HG03045 (cell line): ENCODE results near the gene CRYBB1.

Experiments used
- ATAC-seq: cut with Tn5 transposase; IDR thresholded peaks from one replicate; pipeline ENCODE4 v1.9.1; 2021; ENCODE audit warnings: mild to moderate bottlenecking, moderate library complexity; ENCODE audit not compliant: unreplicated experiment

Gene CRYBB1

DNA sequence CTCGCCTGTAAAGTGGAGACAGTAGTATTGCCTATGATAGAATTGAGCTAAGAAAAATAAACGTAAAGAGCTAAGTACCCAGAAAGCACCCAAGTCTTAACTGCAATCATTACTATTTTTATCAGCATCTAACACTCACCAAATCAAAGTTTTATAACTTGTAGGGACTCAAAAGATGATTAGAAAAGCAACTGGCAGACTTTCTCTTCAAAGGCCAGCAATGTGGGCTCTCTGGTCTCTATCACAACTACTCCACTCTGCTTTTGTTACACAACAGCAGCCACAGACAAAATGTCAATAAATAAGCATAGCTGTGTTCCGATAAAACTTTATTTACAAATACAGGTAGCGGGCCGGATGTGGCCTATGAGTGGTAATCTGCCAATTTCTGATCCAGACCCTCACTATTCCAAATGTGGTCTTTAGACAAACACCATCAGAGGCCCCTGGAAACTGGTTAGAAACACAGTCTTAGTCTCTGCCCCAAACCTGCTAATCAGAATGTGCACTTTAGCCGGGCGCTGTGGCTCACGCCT is 36.1 kb downstream of the CRYBB1 start:
- no peak for ATAC-seq

DNA sequence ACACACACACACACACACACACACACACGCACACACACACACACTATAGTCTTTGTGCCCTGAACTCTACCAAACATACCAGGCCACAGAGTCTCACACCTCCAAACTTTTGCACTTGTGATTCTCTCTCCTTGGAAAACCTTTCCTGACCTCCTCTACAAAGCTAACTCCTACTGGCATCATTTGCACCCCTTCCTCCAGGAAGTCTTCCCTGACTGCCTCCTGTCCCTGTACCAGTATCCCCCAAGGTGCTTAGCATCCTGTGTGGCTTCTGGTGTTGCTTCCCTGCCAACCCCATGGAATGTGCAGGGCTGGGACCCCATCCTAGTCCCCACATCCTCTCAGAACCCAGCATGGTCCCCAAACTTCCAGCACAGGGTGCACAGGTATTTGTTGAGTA is 36.8 kb downstream of the CRYBB1 start:
- no peak for ATAC-seq

DNA sequence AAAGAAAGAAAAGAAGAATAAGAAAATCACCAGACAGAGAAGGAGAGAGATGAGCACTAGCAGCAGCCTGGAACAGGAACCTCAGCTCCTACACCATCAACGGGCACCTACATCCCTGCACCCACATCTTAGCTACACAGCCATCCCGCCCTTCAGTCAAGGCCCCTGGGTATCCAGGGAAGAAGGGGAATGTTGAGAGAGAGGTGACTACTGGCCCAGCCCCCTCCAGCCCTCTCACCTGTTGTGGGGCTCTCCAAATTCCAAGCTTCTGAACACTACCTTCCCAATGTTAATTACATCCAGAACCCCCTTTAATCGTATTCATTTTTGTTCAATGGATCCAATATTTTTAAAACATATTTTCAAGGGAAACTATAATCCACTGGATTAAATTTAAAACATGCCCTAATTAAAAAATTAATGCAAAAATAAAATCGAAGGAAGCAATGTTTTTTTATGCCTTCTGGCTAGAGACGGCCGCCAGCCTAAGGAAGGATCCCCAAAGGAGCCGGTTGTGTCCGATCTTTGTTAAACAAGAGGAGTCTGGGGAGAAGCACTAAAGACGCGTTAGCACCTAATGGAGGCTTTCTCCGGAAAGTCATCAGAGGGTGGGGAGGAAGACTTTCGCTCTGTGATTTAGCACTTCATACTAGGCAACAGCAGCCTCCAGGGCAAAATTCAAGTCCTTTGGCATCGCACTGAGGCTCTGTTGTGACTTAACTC is 37.4 kb downstream of the CRYBB1 start:
- no peak for ATAC-seq

DNA sequence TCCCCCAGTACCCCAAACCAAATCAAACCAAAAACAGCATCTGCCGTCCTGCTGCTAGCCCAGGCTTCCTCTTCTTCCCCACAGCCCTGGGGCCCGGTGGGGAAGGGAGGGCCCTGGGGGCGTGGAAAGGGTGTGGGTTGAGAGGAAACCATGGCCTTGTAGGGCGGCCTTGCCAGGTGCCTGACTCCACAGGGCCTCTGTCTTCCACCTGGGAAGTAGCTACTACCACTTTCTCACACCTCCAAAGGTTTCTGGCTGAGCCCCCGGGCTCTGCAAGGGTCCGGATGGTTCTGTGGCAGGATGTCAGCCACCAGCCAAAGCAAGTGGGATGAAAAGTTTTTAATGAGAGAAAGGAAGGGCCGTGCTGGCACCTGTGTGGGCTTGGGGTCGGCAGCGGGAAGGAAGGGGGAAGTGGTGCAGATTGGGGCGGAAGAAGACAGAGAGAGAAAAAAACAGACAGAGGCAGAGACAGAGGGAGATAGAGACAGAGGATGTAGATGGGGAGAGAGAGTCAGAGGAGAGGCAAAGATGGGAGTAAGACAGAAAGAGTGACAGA is 38.4 kb downstream of the CRYBB1 start:
- ATAC-seq, result no peak

DNA sequence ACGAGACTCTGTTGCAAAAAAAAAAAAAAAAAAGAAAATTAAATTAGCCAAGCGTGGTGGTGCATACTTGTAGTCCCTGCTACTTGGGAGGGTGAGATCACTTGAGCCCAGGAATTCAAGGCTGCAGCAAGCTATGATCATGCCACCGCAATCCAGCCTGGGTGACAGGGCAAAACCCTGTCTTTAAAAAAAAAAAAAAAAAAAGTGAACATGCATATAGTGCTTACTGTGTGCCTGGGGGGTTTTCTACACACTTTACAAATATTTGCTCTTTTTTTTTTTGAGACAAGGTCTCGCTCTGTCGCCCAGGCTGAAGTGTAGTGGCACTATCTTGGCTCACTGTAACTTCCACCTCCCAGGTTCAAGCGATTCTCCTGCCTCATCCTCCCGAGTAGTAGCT is 40.7 kb downstream of the CRYBB1 start:
- ATAC-seq, result no peak

DNA sequence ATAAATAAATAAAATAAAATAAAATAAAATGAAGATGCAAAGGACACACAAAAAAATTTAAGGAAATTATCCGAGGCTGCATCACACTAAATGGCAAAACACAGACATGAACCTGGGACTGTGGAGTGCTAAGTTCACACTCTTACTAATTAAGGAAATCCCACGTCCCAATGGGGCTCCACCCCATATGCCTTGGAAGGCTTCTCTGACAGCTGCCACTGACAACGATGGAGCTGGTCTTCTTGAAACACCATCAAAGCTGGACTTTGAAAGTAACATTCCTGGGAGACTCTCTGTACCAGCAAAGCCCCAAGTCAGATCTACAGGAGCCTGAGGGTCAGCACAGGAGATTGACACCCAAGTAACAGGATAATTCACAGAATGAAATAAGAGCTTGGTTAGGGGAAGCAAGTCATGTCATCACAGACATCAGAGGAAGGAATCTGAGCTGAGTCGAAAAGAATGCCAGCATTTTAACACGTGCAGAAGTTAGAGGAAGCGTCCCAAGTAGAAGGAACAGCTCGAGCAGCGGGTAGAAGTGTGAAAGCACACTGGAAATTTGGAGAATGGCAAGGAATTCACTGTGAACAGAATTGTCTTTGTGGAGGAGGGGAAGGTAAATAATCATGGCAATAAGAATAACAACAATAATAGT is 41.7 kb downstream of the CRYBB1 start:
- no peak for ATAC-seq

DNA sequence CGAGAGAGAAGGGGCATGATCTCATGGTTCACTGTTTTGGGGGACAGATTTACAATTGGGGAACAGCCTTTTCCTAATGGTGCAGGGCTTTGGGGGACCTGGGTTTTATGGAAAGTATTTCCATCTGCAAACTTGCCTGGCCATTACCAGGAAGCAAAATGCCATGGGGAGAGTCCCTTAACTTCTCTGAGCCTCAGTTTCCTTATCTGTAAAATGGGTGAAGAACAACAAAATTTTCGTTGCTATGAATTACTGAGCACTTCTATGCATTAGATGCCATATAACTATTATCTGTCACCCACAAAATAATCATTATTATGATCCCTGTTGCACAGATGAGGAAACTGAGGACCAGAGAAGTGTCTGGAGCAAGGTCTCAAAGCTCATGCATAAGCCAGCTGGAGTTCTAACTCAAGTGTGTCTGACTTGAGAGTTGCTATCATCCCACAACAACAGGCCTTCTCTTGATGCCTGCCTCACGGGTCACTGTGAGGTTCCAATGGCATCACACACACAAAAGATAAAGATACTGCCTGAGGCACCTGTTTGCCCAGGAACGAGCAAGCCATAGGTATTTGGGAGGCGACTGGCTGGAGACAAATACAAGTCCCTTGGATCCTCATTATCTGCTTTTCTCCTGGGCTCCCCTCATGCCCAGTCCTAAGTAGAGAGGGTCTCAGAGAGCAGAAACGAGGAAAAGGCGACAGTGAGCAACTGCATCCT is 43.7 kb downstream of the CRYBB1 start:
- no peak for ATAC-seq

DNA sequence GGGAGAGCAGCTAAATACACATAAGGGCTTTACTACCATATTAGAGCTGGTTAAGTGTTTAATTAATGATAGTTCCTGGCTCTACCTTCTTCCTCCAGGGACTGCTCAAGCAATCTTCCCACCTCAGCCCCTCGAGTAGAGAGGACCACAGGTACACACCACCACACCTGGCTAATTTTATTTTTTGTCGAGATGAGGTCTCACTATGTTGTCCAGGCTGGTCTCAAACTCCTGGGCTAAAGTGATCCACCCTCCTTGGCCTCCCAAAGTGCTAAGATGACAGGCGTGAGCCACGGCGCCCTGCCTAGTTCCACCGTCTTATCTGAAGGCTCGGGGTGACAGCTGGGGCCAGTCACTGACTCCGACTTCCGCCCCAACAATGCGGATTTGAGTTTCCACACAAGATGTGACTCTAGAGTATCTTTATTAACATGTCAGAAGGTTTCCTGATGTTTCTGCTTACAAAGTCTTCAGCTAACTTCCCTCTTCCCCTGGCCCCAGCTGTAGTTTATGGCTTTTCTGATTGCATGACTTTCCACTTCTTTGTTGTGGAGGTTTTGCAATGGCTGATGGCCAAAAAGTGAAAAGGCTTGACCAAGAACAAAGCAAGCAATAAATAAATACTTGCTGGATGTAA is 44.7 kb downstream of the CRYBB1 start:
- ATAC-seq, result no peak

DNA sequence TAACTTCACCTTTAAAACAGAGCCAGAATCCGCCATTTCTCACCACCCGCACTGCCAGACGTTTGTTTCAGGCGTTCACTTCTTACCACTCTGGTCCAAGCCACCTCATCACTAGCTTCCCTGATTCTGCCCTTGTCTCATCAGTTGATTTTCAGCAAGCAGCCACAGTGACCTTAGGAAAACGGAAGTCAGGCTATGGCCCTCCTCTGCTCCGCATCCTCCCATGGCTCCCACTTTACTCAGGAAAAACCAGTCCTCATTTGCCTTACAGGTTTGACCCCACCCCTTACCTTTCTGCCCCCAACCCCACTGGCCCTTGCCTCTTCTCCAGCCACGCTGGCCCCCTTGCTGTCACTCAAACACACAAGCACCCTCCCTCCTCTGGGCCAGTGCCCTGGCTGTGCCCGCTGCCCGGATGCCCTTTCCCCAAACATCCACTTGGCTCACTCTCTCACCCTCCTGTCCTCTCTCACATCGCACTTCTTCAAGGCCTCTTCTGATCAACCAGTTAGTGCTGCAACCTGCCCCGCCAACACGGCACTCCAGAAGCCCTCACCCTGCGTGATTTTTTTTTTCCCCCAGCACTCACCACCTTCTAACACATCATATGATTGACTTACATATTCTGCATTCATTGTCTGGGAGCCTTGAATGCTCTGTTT is 46.8 kb downstream of the CRYBB1 start:
- no peak for ATAC-seq

DNA sequence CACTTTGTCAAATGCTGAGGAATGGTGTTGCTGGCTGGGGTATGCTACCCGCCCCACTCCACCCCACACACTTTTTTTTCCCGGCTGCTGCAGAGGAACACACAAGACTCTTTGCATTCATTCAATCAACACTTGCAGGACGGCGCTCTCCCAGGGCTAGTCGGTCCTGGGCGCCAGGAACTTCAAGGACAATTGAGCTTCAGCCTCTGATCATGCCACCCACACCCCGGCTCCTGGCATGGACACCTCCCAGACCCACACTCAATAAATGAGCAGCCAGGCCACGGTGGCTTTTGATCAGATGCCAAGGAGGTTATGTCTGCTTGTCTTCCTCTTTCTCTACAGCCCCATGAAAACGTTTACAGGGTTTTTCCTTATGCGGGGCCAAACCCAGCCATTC is 47.7 kb downstream of the CRYBB1 start:
- ATAC-seq, result no peak

DNA sequence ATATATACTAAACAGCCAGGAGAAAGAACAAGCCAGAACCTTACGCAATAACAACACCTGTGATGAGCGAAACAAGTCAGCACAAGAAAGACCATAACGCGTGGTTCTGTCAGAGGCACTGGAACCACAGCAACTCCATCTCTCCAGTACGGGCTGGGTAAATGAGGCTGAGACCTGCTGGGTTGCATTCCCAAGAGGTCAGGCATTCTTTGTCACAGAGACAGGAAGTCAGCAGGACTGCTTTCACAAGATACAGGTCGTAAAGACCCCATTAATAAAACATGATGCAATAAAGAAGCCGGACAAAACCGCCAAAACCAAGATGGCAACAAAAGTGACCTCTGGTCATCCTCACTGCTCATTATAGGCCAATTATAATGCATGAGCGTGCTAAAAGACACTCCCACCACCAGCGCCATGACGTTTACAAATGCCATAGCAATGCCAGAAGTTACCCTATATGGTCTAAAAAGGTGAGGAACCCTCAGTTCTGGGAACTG is 49.6 kb downstream of the CRYBB1 start:
- no peak for ATAC-seq

DNA sequence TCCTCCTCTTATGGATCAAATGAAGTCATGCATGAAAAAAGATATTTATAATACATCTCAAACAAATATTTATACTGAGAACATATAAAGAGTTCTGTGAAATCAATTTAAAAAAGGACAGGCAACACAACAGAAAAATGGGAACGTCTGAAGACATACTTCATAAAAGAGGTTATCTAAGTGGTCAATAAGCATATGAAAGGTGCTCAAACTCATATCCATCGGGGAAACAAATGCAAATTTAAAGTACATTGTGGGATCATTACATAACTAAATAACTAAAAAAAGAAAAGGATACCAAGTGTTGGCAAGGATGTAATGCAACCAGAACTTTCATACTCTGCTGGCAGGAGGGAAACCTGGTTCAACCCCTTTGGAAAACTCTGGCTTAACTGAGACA is 50.2 kb downstream of the CRYBB1 start:
- ATAC-seq, result no peak

DNA sequence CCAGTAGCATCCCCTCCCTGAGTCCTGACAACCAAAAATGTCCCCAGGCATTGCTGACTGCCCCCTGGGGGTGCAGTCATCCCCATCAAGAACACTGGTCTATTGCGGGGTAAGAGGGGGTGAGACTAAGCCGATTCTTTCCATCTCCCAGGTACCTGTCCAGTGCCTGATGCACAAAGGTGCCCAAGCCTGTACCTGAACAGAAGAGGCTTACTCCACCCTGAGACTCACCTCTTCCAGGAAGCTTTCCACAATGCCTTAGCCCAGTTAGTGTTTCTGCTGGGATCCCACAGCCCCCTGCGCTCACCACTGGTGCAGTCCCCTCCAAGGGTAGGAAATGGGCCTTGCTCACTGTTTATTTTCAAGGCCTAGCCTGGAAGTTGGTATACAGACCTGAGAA is 50.8 kb downstream of the CRYBB1 start:
- no peak for ATAC-seq

DNA sequence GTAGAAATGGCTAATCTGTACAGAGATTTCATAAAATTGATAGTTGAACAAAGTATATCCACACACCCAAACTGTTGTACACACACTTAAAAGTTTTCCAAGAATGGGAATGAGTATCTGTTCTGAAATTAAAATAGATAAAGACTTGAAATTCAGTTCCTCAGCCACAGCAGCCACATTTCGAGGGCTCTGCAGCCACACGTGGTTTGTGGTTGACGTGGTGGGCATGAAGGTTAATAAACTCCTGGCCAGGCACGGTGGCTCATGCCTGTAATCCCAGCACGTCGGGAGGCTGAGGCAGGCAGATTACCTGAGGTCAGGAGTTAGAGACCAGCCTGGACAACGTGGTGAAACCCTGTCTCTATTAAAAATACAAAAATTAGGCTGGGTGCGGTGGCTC is 51.9 kb downstream of the CRYBB1 start:
- ATAC-seq, result no peak

DNA sequence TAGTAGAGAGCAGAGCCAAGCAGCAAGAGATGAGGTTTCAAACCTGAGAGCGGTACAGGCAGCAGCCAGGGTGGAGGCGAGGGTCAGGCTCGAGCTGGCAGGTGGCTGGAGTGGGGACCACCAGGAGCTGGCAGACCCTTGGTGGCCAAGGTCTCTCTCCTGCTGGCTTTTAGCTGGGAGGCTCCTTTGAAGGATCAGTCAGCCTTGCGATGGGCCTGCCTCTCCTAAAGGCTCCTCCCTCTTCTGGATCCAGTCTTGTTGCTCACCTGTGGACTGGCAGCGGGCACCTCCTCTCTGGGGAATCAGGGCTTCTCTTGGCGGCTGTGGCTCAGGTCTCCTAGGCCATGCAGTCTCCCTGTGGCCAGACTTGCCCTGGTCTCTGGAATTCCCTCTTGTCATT is 52.6 kb downstream of the CRYBB1 start:
- no peak for ATAC-seq

DNA sequence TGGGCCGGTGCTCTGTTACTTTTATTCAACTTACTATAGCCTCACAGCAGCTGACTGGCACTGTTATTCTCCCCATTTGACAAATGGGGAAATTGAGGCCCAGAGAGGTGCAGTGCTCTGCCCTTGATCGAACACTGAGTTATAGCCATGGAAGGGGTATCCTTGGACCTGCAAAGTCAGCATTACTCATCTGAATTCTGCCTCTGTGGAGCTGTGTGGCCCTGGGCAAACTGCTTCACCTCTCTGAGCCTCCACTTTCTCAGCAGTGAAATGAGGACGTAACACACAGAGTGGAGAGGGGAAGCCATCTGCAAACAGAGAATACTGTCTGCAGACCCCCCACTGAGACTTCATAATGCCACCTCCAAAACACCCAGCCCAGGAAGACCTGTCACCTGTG is 53.2 kb downstream of the CRYBB1 start:
- ATAC-seq, result no peak

DNA sequence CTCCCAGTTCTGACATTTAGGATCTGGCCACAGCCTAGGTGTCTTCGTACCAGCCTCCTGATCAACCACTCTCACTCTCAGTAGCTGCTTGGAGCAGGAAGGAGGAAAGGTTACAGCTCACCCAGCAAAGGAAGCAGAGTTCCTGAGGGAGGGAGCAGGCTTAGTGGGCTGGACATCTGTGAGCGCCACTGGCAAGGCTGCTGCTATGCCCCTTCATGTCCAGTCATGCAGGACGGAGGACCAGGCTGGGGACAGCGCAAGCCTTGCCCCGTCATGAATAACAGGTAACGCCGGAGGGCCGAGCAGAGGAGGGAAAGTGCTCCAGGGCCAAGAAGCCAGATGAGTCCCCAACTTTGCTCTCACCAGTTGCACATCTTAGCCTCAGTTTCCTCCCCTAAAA is 53.6 kb downstream of the CRYBB1 start:
- no peak for ATAC-seq

DNA sequence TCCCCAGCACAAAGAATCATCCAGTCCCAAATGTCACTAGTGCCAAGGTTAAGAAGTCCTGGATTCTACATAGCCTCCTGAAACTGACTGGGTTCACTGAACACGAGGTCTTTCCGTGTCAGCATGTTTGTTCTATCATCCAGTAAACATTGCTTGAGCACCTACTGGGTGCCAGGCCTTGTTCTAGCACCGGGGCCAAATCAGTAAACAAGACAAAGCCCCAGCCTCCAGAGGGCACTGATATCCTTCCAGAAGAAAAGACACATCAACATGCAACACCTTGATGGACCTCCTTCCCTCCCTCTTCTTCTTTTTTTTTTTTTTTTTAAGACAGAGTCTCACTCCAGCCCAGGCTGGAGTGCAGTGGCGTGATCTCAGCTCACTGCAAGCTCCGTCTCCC is 54.8 kb downstream of the CRYBB1 start:
- no peak for ATAC-seq

DNA sequence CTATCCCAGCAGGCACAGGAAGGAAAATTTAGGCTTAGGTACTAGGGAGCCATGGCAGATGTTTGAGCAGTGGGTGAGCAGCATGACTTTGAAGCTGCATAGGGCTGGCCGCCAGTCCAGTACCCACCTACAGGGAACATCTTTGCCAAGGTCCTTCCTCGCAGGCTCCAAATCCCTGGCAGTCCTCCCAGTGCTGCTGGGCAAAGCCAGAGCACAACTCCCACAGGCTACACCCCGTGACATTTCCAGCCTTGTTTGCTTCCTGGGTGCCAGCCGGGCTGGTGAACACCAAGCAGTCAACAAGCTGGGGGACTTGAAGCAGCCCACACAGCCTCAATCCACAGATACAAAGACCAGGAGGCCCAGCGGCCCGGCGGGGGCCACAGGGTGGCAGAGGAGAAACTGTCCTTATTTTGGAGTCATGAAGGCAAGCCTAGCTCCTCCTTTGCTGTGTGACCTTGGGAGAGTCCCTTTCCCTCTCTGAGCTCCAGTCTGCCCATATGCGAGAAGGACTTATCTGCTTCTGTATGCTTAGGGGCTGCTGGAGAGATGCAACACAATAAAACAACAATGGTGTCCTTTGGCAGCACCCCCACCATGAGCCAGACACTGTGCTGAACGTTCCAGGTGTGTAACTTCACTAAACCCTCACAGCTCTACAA is 55.9 kb downstream of the CRYBB1 start:
- no peak for ATAC-seq
